Gastroesophageal sphincter (tissue), 3 donors: Measurements from ENCODE around the gene SPSB4.

Experiments
- POLR2A ChIP-seq, 2 donors: fragments of 450-650 bp; IDR thresholded peaks; one replicate each; pipeline ENCODE4 v1.6.1; 2017; ENCODE audit warnings: antibody characterized with exemption in 2 of 2, mild to moderate bottlenecking in 2 of 2, moderate library complexity in 1 of 2
- POLR2AphosphoS5 ChIP-seq: sonication (generic); formaldehyde crosslinking; IDR thresholded peaks from one replicate; pipeline ENCODE4 v1.6.1; 2017; ENCODE audit warnings: antibody characterized with exemption
- TF ChIP-seq, protein P1 (sequence below), 4 experiments: fragments of 200-600 bp in 2 of 4; fragments of 450-650 bp in 2 of 4; sonication (generic) in 1 of 4; IDR thresholded peaks; one replicate each; pipeline ENCODE4 v1.5.1; 2017 to 2019; ENCODE audit warnings: antibody characterized with exemption in 4 of 4, mild to moderate bottlenecking in 2 of 4, moderate library complexity in 2 of 4

DNA sequence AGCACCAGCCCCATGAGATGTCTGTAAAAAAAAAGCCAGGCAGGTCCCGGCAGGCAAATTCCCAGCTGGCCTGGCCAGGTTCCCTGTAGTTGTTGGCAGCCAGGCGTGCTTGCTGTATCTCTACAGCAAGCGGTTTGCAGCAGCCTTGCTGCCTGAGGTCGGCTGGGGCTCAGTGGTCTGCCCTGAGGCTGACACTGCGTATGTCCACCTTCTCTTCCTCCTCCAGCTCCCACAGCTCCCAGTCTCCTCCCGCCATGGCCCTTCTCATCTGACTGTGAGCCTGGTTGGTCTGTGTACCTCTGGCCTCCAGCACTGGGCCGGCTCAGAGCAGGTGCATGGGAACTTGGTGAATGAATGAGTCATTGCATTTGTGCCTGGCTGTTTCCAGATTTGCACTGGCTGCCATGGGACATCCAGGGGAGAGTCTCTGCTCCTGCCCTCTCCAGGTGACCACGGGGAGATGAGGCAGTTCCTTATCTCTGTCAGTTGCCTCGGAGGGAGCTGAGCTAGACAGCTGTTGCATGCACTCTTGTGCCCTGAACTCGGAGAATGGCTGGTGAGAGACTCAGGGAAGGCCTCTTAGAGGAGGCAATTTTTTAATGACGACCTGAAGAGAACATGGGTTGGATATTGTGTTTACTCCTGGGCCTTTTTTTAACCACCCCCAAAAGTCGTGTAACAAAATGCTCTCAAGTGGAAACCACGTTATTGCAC is 43.0 kb downstream of the SPSB4 start:
- TF ChIP-seq, protein P1, sequence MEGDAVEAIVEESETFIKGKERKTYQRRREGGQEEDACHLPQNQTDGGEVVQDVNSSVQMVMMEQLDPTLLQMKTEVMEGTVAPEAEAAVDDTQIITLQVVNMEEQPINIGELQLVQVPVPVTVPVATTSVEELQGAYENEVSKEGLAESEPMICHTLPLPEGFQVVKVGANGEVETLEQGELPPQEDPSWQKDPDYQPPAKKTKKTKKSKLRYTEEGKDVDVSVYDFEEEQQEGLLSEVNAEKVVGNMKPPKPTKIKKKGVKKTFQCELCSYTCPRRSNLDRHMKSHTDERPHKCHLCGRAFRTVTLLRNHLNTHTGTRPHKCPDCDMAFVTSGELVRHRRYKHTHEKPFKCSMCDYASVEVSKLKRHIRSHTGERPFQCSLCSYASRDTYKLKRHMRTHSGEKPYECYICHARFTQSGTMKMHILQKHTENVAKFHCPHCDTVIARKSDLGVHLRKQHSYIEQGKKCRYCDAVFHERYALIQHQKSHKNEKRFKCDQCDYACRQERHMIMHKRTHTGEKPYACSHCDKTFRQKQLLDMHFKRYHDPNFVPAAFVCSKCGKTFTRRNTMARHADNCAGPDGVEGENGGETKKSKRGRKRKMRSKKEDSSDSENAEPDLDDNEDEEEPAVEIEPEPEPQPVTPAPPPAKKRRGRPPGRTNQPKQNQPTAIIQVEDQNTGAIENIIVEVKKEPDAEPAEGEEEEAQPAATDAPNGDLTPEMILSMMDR (IDR thresholded peaks at IDR 0.05): no peak
- no peak for TF ChIP-seq POLR2A (IDR thresholded peaks at IDR 0.05)
- TF ChIP-seq POLR2AphosphoS5: no peak
